ENCODE results near the gene PAK3. TPM values are rescaled to one million over a fixed set of nuclear protein-coding genes. Genes with fewer than 3 reads are reported as not detected.

The PAK3 gene
- total and polyA plus RNA-seq, 2 experiments from 2014 or later = 2.4 to 2.9 TPM

- TF ChIP-seq EZH2phosphoT487 (IDR thresholded peaks at IDR 0.05; ENCODE audit: low read depth, severe bottlenecking, unreplicated experiment) (no peak), CTCF (IDR thresholded peaks at IDR 0.05; ENCODE audit: poor library complexity) (no peak), EZH2 (IDR thresholded peaks at IDR 0.05; ENCODE audit: borderline replicate concordance) (no peak)
- DNase-seq (ENCODE audit: low spot score) = no peak
Measured at GRCh38 chrX:111257733-111258132, 161.7 kb downstream of the PAK3 start.

GRCh38 chrX:111259559-111259958 is 163.6 kb downstream of the PAK3 start:
- no peak overlapping the region for H3K4me2 ChIP-seq
- peak overlapping the region; percentile 23 for H3K27ac ChIP-seq
- 66% methylated on average over 3 of the region's 3 CpGs for WGBS (ENCODE audit: low lambda C conversion rate, missing lambda C conversion rate)
- H4K20me1 ChIP-seq (ENCODE audit: insufficient read depth, poor library complexity, severe bottlenecking) = no peaks in the 10 kb centered on the region
- TF ChIP-seq EZH2phosphoT487 (IDR thresholded peaks at IDR 0.05; ENCODE audit: low read depth, severe bottlenecking, unreplicated experiment) (no peak), CTCF (IDR thresholded peaks at IDR 0.05; ENCODE audit: poor library complexity) (no peak)
- no peaks in the 10 kb centered on the region for H3K9me3 ChIP-seq (ENCODE audit: low read depth)
- DNase-seq (ENCODE audit: low spot score) = no peak
- H3K9me2 ChIP-seq (replicated peaks; ENCODE audit: insufficient read depth) = no peaks in the 10 kb centered on the region
- H2AFZ ChIP-seq = no peak overlapping the region
- no peaks in the 10 kb centered on the region for H3K4me1 ChIP-seq (ENCODE audit: insufficient read depth)
- H3K79me2 ChIP-seq = no peaks in the 10 kb centered on the region
- no peaks in the 10 kb centered on the region for H3K27me3 ChIP-seq
- H3K4me3 ChIP-seq = no peak overlapping the region
- H3K36me3 ChIP-seq (replicated peaks; ENCODE audit: insufficient read depth, low read depth) = no peaks in the 10 kb centered on the region

More at GRCh38 chrX:111257733-111258132, 161.7 kb downstream of the PAK3 start:
- H3K4me1 ChIP-seq (ENCODE audit: insufficient read depth) = no peaks in the 10 kb centered on the region
- H3K27ac ChIP-seq = no peak overlapping the region
- no peaks in the 10 kb centered on the region for H3K9me3 ChIP-seq (ENCODE audit: low read depth)
- no peak overlapping the region for H3K4me2 ChIP-seq
- H3K36me3 ChIP-seq (replicated peaks; ENCODE audit: insufficient read depth, low read depth) = no peaks in the 10 kb centered on the region
- no peaks in the 10 kb centered on the region for H3K9me2 ChIP-seq (replicated peaks; ENCODE audit: insufficient read depth)
- no peaks in the 10 kb centered on the region for H4K20me1 ChIP-seq (ENCODE audit: insufficient read depth, poor library complexity, severe bottlenecking)
- no peak overlapping the region for H3K4me3 ChIP-seq
- H3K27me3 ChIP-seq = no peaks in the 10 kb centered on the region
- WGBS (ENCODE audit: low lambda C conversion rate, missing lambda C conversion rate) = 88% methylated on average over 3 of the region's 3 CpGs
- no peak overlapping the region for H2AFZ ChIP-seq
- no peaks in the 10 kb centered on the region for H3K79me2 ChIP-seq

GRCh38 chrX:111260451-111260850 is 164.5 kb downstream of the PAK3 start:
- H3K36me3 ChIP-seq (replicated peaks; ENCODE audit: insufficient read depth, low read depth) = no peaks in the 10 kb centered on the region
- 97% methylated on average over 3 of the region's 3 CpGs for WGBS (ENCODE audit: low lambda C conversion rate, missing lambda C conversion rate)
- no peaks in the 10 kb centered on the region for H4K20me1 ChIP-seq (ENCODE audit: insufficient read depth, poor library complexity, severe bottlenecking)
- TF ChIP-seq EZH2phosphoT487 (IDR thresholded peaks at IDR 0.05; ENCODE audit: low read depth, severe bottlenecking, unreplicated experiment) (no peak), EZH2 (IDR thresholded peaks at IDR 0.05; ENCODE audit: borderline replicate concordance) (no peak), CTCF (IDR thresholded peaks at IDR 0.05; ENCODE audit: poor library complexity) (no peak)
- H3K4me3 ChIP-seq = no peak overlapping the region
- DNase-seq (ENCODE audit: low spot score) = no peak
- no peaks in the 10 kb centered on the region for H3K9me2 ChIP-seq (replicated peaks; ENCODE audit: insufficient read depth)
- H3K79me2 ChIP-seq = no peaks in the 10 kb centered on the region
- H3K9me3 ChIP-seq (ENCODE audit: low read depth) = no peaks in the 10 kb centered on the region
- no peak overlapping the region for H2AFZ ChIP-seq
- no peak overlapping the region for H3K27ac ChIP-seq
- H3K4me1 ChIP-seq (ENCODE audit: insufficient read depth) = no peaks in the 10 kb centered on the region
- no peaks in the 10 kb centered on the region for H3K27me3 ChIP-seq
- no peak overlapping the region for H3K4me2 ChIP-seq

GRCh38 chrX:111262086-111262485 is 166.1 kb downstream of the PAK3 start:
- 74% methylated on average over 3 of the region's 3 CpGs for WGBS (ENCODE audit: low lambda C conversion rate, missing lambda C conversion rate)
- Histone ChIP-seq H3K4me1 (ENCODE audit: insufficient read depth) (no peaks in the 10 kb centered on the region), H3K4me3 (no peak overlapping the region), H4K20me1 (ENCODE audit: insufficient read depth, poor library complexity, severe bottlenecking) (no peaks in the 10 kb centered on the region), H3K36me3 (replicated peaks; ENCODE audit: insufficient read depth, low read depth) (no peaks in the 10 kb centered on the region), H3K27me3 (no peaks in the 10 kb centered on the region), H2AFZ (no peak overlapping the region), H3K27ac (no peak overlapping the region), H3K9me2 (replicated peaks; ENCODE audit: insufficient read depth) (no peaks in the 10 kb centered on the region), H3K9me3 (ENCODE audit: low read depth) (no peaks in the 10 kb centered on the region), H3K4me2 (no peak overlapping the region), H3K79me2 (no peaks in the 10 kb centered on the region)
- DNase-seq (ENCODE audit: low spot score) = peak; percentile 16
- TF ChIP-seq CTCF (IDR thresholded peaks at IDR 0.05; ENCODE audit: poor library complexity) (no peak), EZH2 (IDR thresholded peaks at IDR 0.05; ENCODE audit: borderline replicate concordance) (no peak), EZH2phosphoT487 (IDR thresholded peaks at IDR 0.05; ENCODE audit: low read depth, severe bottlenecking, unreplicated experiment) (no peak)
